ENCODE measurements around the gene PTCSC3.
"Not testable (repeated sequence)": the region's sequence is repeated elsewhere in the genome, so short reads cannot be mapped to it uniquely, and the experiment has no call there.

The PTCSC3 gene

GRCh38 chr14:36171607-36172006 lies 4.9 kb downstream of the PTCSC3 start:
- DNase-seq = no peak

DNA sequence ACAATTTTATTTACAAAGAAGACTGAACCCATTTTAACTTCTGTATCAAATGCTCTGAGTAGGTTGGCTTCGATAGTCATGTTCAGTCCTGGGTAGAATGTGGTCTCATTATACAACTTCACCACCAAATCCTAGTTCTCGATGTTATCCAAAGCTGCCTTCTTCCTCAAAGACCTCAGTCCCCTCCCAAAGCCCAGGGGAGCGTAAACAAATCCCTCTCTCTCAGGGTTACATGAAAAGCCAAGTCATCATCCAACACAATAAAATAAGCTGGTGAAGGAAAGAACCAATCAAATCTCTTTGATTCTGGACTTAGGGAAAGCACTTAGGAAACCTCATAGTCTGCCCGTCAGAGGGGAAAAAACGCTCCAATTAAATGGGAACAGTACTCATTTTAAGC lies 9.1 kb downstream of the PTCSC3 start:
- DNase-seq = no peak

- DNase-seq = no peak
Observed at GRCh38 chr14:36163451-36163850, 13.1 kb downstream of the PTCSC3 start.

DNA sequence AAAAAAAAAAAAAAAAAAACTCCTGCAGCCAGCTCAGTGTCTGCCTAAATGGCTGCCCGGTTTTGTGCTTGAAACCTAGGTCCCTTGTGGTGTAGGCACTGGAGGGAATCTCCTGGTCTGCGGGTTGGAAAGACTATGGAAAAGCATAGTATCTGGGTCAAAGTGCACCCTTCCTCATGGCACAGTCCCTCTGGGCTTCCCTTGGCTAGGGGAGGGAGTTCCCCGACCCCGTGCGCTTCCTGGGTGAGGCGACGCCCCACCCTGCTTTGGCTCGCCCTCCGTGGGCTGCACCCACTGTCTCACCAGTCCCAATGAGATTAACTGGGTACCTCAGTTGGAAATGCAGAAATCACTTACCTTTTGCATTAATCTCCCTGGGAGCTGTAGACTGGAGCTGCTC lies 14.3 kb downstream of the PTCSC3 start:
- DNase-seq = no peak

DNA sequence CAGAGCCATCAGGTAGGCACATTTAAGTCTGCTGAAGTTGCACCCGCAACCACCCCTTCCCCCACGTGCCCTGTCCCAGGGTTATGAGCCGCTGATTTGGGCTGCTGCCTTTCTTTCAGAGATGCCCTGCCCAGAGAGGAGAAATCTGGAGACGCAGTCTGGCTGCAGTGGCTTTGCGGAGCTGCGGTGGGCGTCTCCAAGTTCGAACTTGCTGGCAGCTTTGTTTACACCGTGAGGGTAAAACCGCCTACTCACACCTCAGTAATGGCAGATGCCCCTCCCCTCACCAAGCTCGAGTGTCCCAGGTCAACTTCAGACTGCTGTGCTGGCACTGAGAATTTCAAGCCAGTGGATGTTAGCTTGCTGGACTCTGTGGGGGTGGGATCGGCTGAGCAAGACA lies 14.7 kb downstream of the PTCSC3 start:
- DNase-seq = no peak

DNA sequence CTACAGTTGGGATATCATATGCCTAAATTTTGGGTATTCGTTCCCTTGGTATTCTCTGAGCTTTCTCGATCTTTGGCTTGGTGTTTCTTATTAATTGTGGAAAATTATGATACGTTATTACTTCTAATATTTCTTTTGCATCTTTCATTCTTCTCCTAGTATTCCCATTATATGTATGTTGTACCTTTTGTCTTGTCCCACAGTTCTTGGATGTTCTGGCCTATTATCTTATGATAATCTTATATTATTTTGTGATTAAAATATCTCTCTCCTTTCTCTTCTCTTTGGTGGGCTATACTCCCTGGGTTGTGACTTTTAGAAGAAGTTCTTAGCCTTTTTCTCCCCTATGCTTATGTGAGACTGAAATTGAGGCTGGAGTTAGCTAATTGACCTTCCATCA lies 25.2 kb downstream of the PTCSC3 start:
- no peak for DNase-seq

DNA sequence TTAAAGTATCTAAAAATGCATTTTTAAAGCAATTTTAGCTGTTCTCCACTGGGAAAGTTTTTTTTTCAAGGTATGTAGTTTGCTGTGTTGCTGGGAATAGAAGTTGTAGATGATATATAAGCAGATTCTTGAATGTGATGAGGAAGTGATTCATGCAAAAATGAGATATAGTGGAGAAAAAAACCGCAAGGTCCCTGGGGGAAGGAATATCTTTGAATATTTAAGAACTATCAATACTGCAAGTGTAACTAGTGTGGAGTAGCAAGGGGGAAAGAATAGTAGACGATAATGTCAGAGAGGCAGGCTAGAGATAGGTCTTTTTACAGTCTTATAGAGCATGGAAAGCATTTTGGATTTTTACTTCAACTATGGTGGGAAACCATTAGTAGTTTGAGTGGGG lies 42.5 kb downstream of the PTCSC3 start:
- DNase-seq = no peak

DNA sequence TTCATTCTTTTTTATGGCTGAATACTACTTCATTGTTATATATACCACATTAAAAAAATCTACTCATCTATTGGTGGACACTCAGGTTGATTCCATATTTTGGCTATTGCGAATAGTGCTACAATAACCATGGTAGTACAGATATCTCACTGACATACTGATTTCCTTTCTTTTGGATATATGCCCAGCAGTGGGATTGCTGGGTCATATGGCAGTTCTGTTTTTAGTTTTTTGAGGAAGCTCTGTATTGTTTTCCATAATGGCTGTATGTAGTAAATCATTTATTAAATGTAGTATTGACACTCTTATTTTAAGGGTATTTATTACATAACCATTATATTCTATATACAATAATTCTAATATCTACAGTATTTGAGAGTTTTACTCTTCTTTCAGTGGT lies 43.7 kb downstream of the PTCSC3 start:
- no peak for DNase-seq

DNA sequence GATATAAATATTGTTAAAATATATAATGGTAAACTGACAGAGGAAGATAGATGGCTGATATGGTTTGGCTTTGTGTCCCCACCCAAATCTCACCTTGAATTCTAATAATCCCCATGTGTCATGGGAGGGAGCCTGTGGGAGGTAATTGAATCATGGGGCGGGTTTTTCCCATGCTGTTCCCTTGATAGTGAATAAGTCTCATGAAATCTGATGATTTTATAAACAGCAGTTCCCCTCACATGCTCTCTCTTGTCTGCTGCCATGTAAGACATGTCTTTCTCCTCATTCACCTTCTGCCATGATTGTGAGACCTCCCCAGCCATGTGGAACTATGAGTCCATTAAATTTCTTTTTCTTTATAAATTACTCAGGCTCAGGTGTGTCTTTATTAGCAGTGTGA lies 46.3 kb downstream of the PTCSC3 start:
- DNase-seq = no peak

- DNase-seq = no peak
Observed at GRCh38 chr14:36129181-36129580, 47.3 kb downstream of the PTCSC3 start.

- DNase-seq = no peak
Observed at GRCh38 chr14:36113341-36113740, 63.2 kb downstream of the PTCSC3 start.

DNA sequence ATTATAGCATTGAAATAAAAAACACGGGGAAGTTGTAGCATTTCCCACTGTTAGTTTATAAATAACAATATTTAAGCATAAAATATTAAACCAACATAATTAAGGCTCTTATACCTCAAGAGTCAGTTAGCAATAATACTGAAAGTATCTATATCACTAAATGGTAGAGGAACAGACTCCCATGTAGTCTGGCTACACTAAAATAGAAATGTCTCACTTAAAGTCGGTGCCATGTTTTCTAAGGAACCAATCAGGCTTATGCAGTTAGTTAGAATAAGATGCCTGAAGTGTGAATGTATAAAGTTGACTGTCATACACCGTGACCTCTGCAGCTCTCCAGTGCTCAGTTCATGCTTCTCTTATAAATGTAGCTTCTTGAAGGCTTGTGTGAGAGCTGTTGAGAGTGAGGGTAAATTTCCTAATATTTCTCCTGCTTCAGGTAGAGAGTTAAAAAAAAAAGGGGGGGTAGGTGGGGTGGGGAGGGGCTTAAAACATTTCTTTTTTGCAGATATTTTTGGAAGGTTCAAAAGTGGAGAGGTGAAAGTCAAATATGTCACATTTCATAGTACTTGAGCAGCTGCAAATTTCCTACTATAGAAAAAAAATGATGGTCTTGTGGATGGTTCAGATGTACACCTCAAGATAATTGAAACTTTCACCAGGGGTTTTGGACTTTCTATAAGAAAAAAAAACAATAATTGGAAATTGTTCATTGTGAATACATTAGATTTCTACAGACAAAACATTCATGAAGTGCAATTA lies 64.5 kb downstream of the PTCSC3 start:
- no peak for DNase-seq

DNA sequence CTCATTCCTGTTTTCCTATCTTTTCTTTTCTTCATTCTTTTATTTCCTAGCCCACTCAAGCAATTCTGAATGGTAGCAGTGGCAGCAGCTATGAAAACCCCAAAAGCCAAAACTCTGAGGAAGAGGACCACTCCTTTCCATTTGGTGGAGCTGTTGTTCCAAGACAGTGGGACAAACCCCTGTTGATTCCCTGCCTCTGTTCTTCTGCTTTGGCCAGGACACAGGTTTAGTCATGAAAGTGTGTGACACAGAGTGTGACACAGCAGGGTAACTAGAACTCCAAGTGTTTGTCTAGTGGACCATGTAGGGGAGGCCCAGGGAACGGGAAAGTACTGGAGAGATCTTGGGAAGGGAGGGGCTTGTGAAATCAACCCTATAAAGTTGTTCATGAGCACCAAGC lies 71.1 kb downstream of the PTCSC3 start:
- no peak for DNase-seq

- not testable (repeated sequence) for DNase-seq
Observed at GRCh38 chr14:36104258-36104657, 72.3 kb downstream of the PTCSC3 start.

DNA sequence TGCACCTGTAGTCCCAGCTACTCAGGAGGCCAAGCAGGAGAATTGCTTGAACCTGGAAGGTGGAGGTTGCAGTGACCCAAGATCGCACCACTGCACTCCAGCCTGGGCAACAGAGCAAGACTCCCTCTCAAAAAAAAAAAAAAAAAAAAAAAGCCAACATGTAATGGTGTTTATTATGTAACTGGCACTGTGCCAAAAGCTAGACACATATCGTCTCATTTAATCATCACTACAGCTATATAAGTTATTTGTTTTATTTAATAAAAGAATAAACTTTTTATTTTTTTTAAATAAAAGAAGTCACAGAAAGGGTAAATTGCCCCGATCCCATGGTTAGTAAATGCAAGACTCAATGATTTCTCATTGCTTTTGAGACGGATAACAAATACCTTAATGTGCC lies 76.9 kb downstream of the PTCSC3 start:
- no peak for DNase-seq

DNA sequence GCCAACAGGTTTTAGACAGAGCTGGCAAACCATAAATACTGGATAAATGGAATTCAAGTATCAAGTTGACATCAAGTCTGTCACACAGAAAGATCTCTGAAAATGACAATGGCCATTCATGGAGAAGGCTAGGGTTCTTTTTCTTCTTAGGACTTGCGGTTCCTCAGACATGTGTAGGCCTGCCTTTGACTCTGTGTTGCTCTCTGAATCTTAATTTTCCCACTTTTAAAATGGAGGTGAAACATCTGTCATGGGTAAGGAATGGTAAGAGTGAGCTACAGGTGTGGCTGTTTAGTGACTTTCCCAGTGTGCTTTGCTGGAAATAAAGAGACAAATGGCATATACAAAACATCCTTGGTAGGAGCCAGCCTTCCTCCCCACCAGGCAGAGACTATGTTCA lies 79.2 kb downstream of the PTCSC3 start:
- no peak for DNase-seq

GRCh38 chr14:36096090-36096489 lies 80.4 kb downstream of the PTCSC3 start:
- DNase-seq = no peak

DNA sequence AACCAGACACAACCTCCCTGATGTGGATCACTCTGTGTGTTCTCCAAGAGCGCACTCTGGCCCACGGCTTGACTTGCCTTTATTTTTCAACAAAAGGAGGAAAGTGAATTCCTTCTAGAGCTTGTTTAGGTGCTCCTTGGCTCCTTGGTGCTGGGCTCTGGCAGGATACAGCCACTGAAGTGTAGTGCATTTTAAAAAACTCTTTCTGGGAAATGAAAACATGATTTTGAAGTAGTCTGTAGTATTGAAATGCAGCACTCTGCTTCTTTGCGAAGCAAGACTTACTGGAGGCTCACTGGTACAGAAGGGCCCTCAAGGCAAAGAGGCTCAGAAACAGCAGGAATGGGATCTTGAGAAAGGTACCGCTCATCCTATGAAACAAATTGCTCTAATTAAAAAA lies 81.6 kb downstream of the PTCSC3 start:
- no peak for DNase-seq

- DNase-seq = no peak
Observed at GRCh38 chr14:36091096-36091495, 85.4 kb downstream of the PTCSC3 start.

- no peak for DNase-seq
Observed at GRCh38 chr14:36087411-36087810, 89.1 kb downstream of the PTCSC3 start.

- no peak for DNase-seq
Observed at GRCh38 chr14:36086629-36087395, 89.7 kb downstream of the PTCSC3 start.

- no peak for DNase-seq
Observed at GRCh38 chr14:36085861-36086260, 90.7 kb downstream of the PTCSC3 start.
